ENCODE data around the gene CAPN5.

Gene CAPN5

DNA sequence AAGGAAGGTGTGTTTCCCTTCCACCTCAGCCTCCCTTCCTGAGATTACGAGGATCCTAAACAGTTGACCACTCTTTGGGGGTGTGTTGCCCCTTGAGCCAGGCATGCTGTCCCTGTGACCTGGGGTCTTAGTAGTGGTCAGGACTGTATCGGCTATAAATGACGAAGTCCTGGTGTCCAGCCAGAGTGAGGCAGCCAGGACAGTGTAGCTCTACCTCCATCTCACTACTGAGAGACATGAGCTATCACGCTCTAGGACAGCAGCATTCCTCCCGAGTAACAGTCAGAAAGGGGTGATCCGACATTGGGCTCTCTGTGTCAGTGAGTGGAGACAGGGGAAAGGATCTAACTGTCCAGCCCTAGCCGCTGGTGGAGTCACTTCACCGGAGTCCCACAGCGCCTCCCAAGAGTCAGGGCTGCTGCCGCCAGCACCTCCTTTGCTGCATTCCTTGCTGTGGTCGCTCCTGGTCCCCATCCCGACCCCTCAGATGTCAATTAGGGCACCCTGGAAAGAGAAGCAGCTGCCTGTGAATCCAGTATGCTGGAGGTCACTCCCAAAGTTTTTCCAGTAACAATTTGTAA is 35.8 kb upstream of the CAPN5 start:
- no peak overlapping the region for H3K9ac ChIP-seq
- no peak overlapping the region for H2AFZ ChIP-seq (ENCODE audit: low read depth)
- TF ChIP-seq, protein P1, sequence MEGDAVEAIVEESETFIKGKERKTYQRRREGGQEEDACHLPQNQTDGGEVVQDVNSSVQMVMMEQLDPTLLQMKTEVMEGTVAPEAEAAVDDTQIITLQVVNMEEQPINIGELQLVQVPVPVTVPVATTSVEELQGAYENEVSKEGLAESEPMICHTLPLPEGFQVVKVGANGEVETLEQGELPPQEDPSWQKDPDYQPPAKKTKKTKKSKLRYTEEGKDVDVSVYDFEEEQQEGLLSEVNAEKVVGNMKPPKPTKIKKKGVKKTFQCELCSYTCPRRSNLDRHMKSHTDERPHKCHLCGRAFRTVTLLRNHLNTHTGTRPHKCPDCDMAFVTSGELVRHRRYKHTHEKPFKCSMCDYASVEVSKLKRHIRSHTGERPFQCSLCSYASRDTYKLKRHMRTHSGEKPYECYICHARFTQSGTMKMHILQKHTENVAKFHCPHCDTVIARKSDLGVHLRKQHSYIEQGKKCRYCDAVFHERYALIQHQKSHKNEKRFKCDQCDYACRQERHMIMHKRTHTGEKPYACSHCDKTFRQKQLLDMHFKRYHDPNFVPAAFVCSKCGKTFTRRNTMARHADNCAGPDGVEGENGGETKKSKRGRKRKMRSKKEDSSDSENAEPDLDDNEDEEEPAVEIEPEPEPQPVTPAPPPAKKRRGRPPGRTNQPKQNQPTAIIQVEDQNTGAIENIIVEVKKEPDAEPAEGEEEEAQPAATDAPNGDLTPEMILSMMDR (conservative IDR thresholded peaks at IDR 0.05; ENCODE audit: low read depth, low read length) = no peak

DNA sequence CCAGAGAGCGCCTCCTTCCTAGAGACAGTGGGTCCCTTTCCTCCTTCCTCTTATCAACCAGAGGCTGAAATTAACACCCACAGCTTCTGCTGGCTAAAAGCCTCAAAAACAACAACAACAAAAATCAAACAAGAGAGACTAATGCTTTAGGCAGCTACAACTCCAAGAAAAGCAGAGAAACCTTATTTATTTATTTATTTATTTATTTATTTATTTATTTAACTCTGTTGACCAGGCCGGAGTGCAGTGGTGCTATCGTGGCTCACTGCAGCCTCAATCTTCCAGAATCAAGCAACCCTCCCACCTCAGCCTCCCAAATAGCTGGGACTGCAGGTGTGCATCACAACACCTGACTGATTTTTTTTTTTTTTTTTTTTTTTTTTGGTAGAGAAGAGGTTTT is 35.2 kb upstream of the CAPN5 start:
- H4K20me1 ChIP-seq (ENCODE audit: insufficient read depth) = no peaks in the 10 kb centered on the region
- H2AFZ ChIP-seq (ENCODE audit: low read depth) = no peak overlapping the region
- no peaks in the 10 kb centered on the region for H3K4me1 ChIP-seq (ENCODE audit: low read depth, poor library complexity, severe bottlenecking)
- H3K9ac ChIP-seq = no peak overlapping the region
- TF ChIP-seq, protein P1 (conservative IDR thresholded peaks at IDR 0.05; ENCODE audit: low read depth, low read length) = no peak
- H3K36me3 ChIP-seq (ENCODE audit: insufficient read depth) = no peaks in the 10 kb centered on the region
- no peak overlapping the region for H3K4me3 ChIP-seq (IDR thresholded peaks at IDR 0.05; ENCODE audit: insufficient read depth, low read depth, low read length)
- H3K79me2 ChIP-seq (ENCODE audit: insufficient read depth, low read depth) = no peaks in the 10 kb centered on the region
- H3K4me2 ChIP-seq = no peak overlapping the region
- no peaks in the 10 kb centered on the region for H3K27me3 ChIP-seq (ENCODE audit: insufficient read depth, low read depth)
- no peak overlapping the region for H3K27ac ChIP-seq

More for the DNA sequence above, 35.8 kb upstream of the CAPN5 start:
- Histone ChIP-seq H3K79me2 (ENCODE audit: insufficient read depth, low read depth) (no peaks in the 10 kb centered on the region), H3K4me2 (no peak overlapping the region), H3K4me3 (IDR thresholded peaks at IDR 0.05; ENCODE audit: insufficient read depth, low read depth, low read length) (no peak overlapping the region), H3K27me3 (ENCODE audit: insufficient read depth, low read depth) (no peaks in the 10 kb centered on the region), H3K4me1 (ENCODE audit: low read depth, poor library complexity, severe bottlenecking) (no peaks in the 10 kb centered on the region), H3K27ac (no peak overlapping the region), H3K36me3 (ENCODE audit: insufficient read depth) (no peaks in the 10 kb centered on the region), H4K20me1 (ENCODE audit: insufficient read depth) (no peaks in the 10 kb centered on the region)

DNA sequence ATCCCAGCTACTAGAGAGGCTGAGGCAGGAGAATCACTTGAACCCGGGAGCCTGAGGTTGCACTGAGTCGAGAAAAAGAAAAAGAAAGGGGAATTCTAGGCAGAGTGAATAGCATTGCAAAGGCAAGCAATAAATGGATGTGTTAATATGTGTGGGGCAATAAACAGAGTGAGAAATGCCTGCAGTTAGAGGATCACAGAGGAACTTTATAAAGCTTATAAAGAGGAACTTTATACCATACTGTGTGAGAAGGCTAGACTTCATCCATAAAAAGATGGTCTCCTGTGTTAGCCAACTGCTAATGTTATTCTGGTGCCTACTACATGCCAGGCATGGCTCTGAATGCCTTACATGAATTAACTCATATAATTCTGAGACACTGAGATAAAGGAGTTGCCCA is 31.7 kb upstream of the CAPN5 start:
- H3K36me3 ChIP-seq (ENCODE audit: insufficient read depth) = no peaks in the 10 kb centered on the region
- H3K27me3 ChIP-seq (ENCODE audit: insufficient read depth, low read depth) = no peaks in the 10 kb centered on the region
- H3K27ac ChIP-seq = no peak overlapping the region
- H4K20me1 ChIP-seq (ENCODE audit: insufficient read depth) = no peaks in the 10 kb centered on the region
- no peak overlapping the region for H3K9ac ChIP-seq
- H2AFZ ChIP-seq (ENCODE audit: low read depth) = no peak overlapping the region
- no peaks in the 10 kb centered on the region for H3K4me1 ChIP-seq (ENCODE audit: low read depth, poor library complexity, severe bottlenecking)
- no peak overlapping the region for H3K4me2 ChIP-seq
- H3K79me2 ChIP-seq (ENCODE audit: insufficient read depth, low read depth) = no peaks in the 10 kb centered on the region
- H3K4me3 ChIP-seq (IDR thresholded peaks at IDR 0.05; ENCODE audit: insufficient read depth, low read depth, low read length) = no peak overlapping the region
- TF ChIP-seq, protein P1 (conservative IDR thresholded peaks at IDR 0.05; ENCODE audit: low read depth, low read length) = no peak

DNA sequence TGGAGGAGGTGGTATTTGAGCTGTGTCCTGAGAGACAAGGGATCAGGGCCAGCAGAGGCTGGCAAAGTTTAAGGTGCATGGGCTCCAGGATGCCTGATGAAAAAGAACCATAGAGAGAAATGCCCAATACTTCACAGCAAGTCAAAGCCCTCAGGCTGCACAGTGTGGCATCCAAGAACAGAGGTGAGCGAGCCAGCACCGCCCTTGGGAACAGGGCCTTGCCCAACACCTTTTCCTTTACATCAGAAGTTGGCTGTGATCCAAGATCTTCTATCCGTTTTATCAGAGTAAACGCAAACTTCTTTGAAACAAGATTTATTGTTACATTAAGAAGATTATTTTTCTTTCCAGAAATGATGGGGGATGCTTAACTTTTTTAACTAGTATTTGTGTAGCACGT is 31.2 kb upstream of the CAPN5 start:
- Histone ChIP-seq H3K4me1 (ENCODE audit: low read depth, poor library complexity, severe bottlenecking) (no peaks in the 10 kb centered on the region), H3K79me2 (ENCODE audit: insufficient read depth, low read depth) (no peaks in the 10 kb centered on the region), H3K4me2 (no peak overlapping the region), H2AFZ (ENCODE audit: low read depth) (no peak overlapping the region), H3K4me3 (IDR thresholded peaks at IDR 0.05; ENCODE audit: insufficient read depth, low read depth, low read length) (no peak overlapping the region), H4K20me1 (ENCODE audit: insufficient read depth) (no peaks in the 10 kb centered on the region), H3K27me3 (ENCODE audit: insufficient read depth, low read depth) (no peaks in the 10 kb centered on the region), H3K36me3 (ENCODE audit: insufficient read depth) (no peaks in the 10 kb centered on the region), H3K27ac (no peak overlapping the region), H3K9ac (no peak overlapping the region)
- TF ChIP-seq, protein P1 (conservative IDR thresholded peaks at IDR 0.05; ENCODE audit: low read depth, low read length) = no peak

Data from KMS-11 (cell line).